PFSK-1 (cell line): ENCODE results near the gene NAPA.

ENCODE experiments used
- FOXP2 ChIP-seq: optimal IDR thresholded peaks from 2 replicates; pipeline ENCODE3; 2011; ENCODE audit warnings: borderline replicate concordance, control low read depth, inconsistent platforms; ENCODE audit not compliant: insufficient read depth; ENCODE audit errors: extremely low read length, extremely low read depth
- POLR2AphosphoS5 ChIP-seq: IDR thresholded peaks from 2 replicates; pipeline ENCODE4 v1.6.1; 2012; ENCODE audit warnings: low read depth, mild to moderate bottlenecking, control low read depth, low read length, moderate library complexity
- REST ChIP-seq, 2 experiments: IDR thresholded peaks; 2 replicates each; pipeline versions ENCODE4 v1.6.1 to v1.8.0; 2011 to 2012; ENCODE audit warnings: low read depth in 2 of 2, low read length in 2 of 2, control low read depth in 1 of 2, inconsistent platforms in 1 of 2, mild to moderate bottlenecking in 1 of 2, moderate library complexity in 1 of 2; ENCODE audit not compliant: insufficient read depth in 1 of 2
- SIN3A ChIP-seq: IDR thresholded peaks from 2 replicates; pipeline ENCODE4 v1.6.1; 2012; ENCODE audit warnings: mild to moderate bottlenecking, low read length, moderate library complexity, borderline replicate concordance; ENCODE audit not compliant: insufficient read depth
- TAF1 ChIP-seq: IDR thresholded peaks from 2 replicates; pipeline ENCODE4 v1.6.1; 2012; ENCODE audit warnings: low read length, control low read depth, borderline replicate concordance; ENCODE audit not compliant: insufficient read depth

- TF ChIP-seq TAF1: no peak
- no peak for TF ChIP-seq POLR2AphosphoS5
- TF ChIP-seq REST (IDR thresholded peaks at IDR 0.05; ENCODE audit: insufficient read depth in 1 of 2, low read depth in 2 of 2, low read length in 2 of 2): no peak
- no peak for TF ChIP-seq SIN3A
- TF ChIP-seq FOXP2: no peak
Measured at GRCh38 chr19:47508721-47509120, 6.1 kb downstream of the NAPA start.
